ENCODE results near the gene MUC20.

MUC20 gene

DNA sequence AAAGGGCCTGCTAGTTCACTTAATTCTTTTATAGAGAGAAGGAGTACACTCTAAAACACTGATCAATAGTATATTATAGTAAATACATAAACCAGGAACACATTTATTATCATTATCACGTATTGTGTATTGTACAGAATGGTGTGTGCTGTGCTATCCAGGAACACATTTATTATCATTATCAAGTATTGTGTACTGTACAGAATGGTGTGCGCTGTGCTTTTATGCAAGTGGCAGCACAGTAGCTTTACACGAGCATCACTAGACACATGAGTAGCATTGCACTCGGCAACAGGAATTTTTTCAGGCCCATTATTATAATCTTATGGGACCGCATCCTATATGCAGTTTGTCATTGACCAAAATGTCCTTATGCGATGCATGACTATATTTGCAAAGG is 20.9 kb upstream of the MUC20 start:
- Histone ChIP-seq H3K9ac (ENCODE audit: low read length in 5 of 5) (no peak overlapping the region), H3K9me3 (ENCODE audit: control insufficient read depth in 5 of 5, low read length in 5 of 5) (no peaks in the 10 kb centered on the region), H3K4me3 (ENCODE audit: low read depth in 1 of 5, low read length in 5 of 5) (no peak overlapping the region), H3K27ac (ENCODE audit: low read depth, low read length) (no peak overlapping the region), H3K27me3 (ENCODE audit: control insufficient read depth in 5 of 5, insufficient read depth in 4 of 5, low read length in 5 of 5) (no peaks in the 10 kb centered on the region), H3K36me3 (ENCODE audit: control insufficient read depth in 5 of 5, insufficient read depth in 5 of 5, low read length in 5 of 5) (peaks cover 5 to 24% (median 8%) of the 10 kb centered on the region in 5 donors), H3K4me1 (ENCODE audit: control insufficient read depth in 5 of 5, insufficient read depth in 5 of 5, low read length in 5 of 5) (peaks cover 2 to 16% (median 13%) of the 10 kb centered on the region in 5 donors)

DNA sequence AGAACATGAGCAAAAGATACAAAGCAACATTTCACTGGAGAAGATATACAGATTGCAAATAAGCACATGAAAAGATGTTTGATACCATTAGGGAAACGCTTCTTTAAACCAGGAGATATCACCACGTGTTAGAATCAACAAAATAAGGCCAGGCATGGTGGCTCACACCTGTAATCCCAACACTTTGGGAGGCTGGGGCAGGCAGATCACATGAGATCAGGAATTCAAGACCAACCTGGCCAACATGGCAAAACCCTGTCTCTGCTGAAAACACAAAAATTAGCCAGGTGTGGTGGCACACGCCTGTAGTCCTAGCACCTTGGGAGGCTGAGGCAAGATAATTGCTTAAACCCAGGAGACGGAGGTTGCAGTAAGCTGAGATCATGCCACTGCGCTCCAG is 20.5 kb upstream of the MUC20 start:
- Histone ChIP-seq H3K36me3 (ENCODE audit: control insufficient read depth in 5 of 5, insufficient read depth in 5 of 5, low read length in 5 of 5) (peaks cover 5 to 22% (median 8%) of the 10 kb centered on the region in 5 donors), H3K4me1 (ENCODE audit: control insufficient read depth in 5 of 5, insufficient read depth in 5 of 5, low read length in 5 of 5) (peaks cover 2 to 16% (median 13%) of the 10 kb centered on the region in 5 donors), H3K9ac (ENCODE audit: low read length in 5 of 5) (no peak overlapping the region), H3K27me3 (ENCODE audit: control insufficient read depth in 5 of 5, insufficient read depth in 4 of 5, low read length in 5 of 5) (no peaks in the 10 kb centered on the region), H3K27ac (ENCODE audit: low read depth, low read length) (no peak overlapping the region), H3K9me3 (ENCODE audit: control insufficient read depth in 5 of 5, low read length in 5 of 5) (no peaks in the 10 kb centered on the region), H3K4me3 (ENCODE audit: low read depth in 1 of 5, low read length in 5 of 5) (no peak overlapping the region)

DNA sequence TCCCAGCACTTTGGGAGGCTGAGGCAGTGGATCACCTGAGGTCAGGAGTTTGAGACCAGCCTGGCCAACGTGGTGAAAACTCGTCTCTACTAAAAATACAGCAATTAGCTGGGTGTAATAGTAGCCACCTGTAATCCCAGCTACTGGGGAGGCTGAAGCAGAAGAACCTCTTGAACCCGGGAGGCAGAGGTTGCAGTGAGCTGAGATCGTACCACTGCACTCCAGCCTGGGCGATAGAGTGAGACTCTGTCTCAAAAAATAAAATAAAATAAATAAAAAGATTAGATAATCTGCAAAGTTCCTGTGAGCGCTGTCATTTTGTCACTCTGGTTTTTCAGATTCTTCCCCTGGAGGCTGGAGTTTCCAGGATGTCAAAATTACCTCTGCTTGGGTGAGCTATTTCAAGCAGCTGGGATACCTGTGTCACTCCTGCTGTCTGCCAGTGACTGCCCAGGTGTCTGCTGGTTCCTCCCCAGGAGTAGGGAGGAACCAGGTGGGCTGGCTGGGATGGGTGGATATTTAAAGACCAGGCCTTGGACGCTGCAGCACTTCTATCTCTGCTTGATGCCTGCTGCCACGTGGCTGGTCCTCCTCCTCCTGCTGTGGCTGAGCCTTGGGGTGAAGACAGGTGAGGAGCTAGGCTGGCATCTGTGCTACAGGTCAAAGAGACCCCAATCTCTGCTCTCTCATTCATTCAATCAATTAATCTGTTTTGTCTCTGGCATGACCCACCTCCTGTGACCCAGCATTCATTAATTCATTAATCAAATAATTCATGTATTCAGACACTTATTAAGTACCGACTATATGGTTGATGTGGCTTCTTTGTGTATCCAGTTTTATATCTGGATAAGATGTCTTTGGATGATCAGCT is 19.5 kb upstream of the MUC20 start:
- Histone ChIP-seq H3K4me1 (ENCODE audit: control insufficient read depth in 5 of 5, insufficient read depth in 5 of 5, low read length in 5 of 5) (peaks cover 2 to 16% (median 13%) of the 10 kb centered on the region in 5 donors), H3K4me3 (ENCODE audit: low read depth in 1 of 5, low read length in 5 of 5) (no peak overlapping the region), H3K9ac (ENCODE audit: low read length in 5 of 5) (no peak overlapping the region), H3K36me3 (ENCODE audit: control insufficient read depth in 5 of 5, insufficient read depth in 5 of 5, low read length in 5 of 5) (peaks cover 5 to 22% (median 7%) of the 10 kb centered on the region in 5 donors), H3K9me3 (ENCODE audit: control insufficient read depth in 5 of 5, low read length in 5 of 5) (no peaks in the 10 kb centered on the region), H3K27ac (ENCODE audit: low read depth, low read length) (no peak overlapping the region), H3K27me3 (ENCODE audit: control insufficient read depth in 5 of 5, insufficient read depth in 4 of 5, low read length in 5 of 5) (no peaks in the 10 kb centered on the region)

DNA sequence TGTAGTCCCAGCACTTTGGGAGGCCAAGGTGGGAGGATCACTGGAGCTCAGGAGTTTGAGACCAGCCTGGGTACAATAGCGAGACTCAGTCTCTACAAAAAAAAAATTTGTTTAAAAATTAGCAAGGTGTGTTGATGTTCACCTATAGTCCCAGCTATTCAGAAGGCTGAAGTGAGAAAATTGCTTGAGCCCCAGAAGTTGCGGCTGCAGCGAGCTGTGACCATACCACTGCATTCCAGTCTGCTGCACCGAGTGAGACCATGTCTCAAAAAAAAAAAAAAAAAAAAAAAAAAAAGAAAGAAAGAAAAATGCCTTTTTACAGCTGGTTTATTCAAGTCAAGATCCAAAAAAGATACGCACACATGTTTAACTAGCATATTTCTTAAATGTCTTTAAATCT is 17.0 kb upstream of the MUC20 start:
- Histone ChIP-seq H3K27me3 (ENCODE audit: control insufficient read depth in 5 of 5, insufficient read depth in 4 of 5, low read length in 5 of 5) (no peaks in the 10 kb centered on the region), H3K27ac (ENCODE audit: low read depth, low read length) (no peak overlapping the region), H3K9ac (ENCODE audit: low read length in 5 of 5) (no peak overlapping the region), H3K4me3 (ENCODE audit: low read depth in 1 of 5, low read length in 5 of 5) (no peak overlapping the region), H3K4me1 (ENCODE audit: control insufficient read depth in 5 of 5, insufficient read depth in 5 of 5, low read length in 5 of 5) (peaks cover 0 to 2% (median under 1%) of the 10 kb centered on the region in 5 donors), H3K36me3 (ENCODE audit: control insufficient read depth in 5 of 5, insufficient read depth in 5 of 5, low read length in 5 of 5) (peaks cover 5 to 18% (median 8%) of the 10 kb centered on the region in 5 donors), H3K9me3 (ENCODE audit: control insufficient read depth in 5 of 5, low read length in 5 of 5) (no peaks in the 10 kb centered on the region)

DNA sequence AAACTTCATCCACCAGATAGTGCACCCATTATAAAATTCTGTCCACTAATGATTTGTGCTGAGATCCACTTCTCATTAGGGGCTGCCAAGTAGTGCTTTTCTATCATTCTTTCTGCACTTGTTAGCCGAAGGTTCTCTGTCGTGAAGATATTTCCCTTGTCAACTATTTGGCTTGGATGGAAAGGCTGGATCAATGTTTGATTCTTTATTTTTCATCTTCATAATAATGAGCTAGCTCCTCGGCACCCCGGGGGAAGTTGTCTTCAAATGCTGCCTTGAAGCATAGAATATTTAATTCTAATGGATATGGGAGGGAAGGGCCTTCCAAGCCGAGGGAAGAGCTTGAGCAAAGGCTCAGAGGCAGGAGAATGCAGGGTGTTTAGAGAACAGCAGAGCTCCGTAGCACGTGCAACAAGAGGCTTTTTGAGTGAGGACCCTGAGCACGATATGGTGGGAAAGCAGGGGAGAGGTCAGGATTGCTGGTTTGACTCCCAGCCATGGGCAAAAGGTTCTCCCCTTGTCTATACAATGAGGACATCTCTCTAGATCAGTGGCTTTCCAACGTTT is 16.3 kb upstream of the MUC20 start:
- Histone ChIP-seq H3K9me3 (ENCODE audit: control insufficient read depth in 5 of 5, low read length in 5 of 5) (no peaks in the 10 kb centered on the region), H3K4me3 (ENCODE audit: low read depth in 1 of 5, low read length in 5 of 5) (no peak overlapping the region), H3K4me1 (ENCODE audit: control insufficient read depth in 5 of 5, insufficient read depth in 5 of 5, low read length in 5 of 5) (peaks cover 0 to 2% (median 0%) of the 10 kb centered on the region in 5 donors), H3K9ac (ENCODE audit: low read length in 5 of 5) (no peak overlapping the region), H3K27me3 (ENCODE audit: control insufficient read depth in 5 of 5, insufficient read depth in 4 of 5, low read length in 5 of 5) (no peaks in the 10 kb centered on the region), H3K36me3 (ENCODE audit: control insufficient read depth in 5 of 5, insufficient read depth in 5 of 5, low read length in 5 of 5) (peaks cover 7 to 22% (median 15%) of the 10 kb centered on the region in 5 donors), H3K27ac (ENCODE audit: low read depth, low read length) (no peak overlapping the region)

DNA sequence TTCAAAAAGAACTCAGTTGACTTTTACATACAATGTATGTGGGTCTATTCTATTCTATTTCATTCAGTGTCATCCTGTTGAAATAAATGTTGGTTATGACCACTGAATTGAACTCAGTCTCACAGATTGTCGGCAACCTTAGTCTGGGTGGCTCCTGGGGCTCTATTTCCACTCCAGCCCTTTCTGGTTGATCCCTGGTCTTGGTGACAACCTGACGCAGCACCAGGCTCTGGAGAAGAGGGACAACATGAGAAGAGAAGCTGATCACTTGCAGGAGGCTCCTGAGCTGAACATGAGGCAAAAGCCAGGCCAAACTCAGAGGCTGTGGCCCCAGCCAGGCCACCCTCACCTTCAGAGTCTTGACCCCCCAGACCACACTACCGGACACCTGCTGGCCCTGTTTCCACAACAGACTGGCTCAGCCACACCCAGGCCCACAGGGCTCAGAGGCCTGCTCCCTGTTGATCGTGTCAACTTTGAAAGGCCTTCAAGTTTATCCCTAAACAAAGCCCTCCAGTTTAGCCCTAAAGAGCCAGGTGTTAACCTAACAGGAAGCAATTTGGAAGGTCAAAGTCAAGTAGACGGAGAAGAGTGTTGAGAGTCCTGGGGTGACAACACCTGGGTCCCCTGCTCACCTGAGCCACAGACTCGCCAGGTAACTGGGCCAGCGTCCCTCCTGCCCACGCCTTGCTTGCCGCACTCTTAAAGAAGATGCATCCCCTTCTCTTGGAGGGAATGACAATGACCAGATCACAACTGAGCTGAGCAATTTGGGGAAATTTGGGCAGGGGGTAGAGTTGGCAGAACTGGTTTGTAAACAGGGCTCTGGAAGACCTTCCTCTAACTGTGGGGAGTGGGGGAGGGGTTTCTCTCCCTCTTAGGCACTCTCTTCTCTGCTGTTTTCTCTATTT is 15.4 kb upstream of the MUC20 start:
- Histone ChIP-seq H3K9ac (ENCODE audit: low read length in 5 of 5) (no peak overlapping the region), H3K4me3 (ENCODE audit: low read depth in 1 of 5, low read length in 5 of 5) (no peak overlapping the region), H3K27ac (ENCODE audit: low read depth, low read length) (no peak overlapping the region), H3K4me1 (ENCODE audit: control insufficient read depth in 5 of 5, insufficient read depth in 5 of 5, low read length in 5 of 5) (peaks cover 0 to 2% (median 0%) of the 10 kb centered on the region in 5 donors), H3K36me3 (ENCODE audit: control insufficient read depth in 5 of 5, insufficient read depth in 5 of 5, low read length in 5 of 5) (peaks cover 2 to 22% (median 21%) of the 10 kb centered on the region in 5 donors), H3K9me3 (ENCODE audit: control insufficient read depth in 5 of 5, low read length in 5 of 5) (no peaks in the 10 kb centered on the region), H3K27me3 (ENCODE audit: control insufficient read depth in 5 of 5, insufficient read depth in 4 of 5, low read length in 5 of 5) (no peaks in the 10 kb centered on the region)

DNA sequence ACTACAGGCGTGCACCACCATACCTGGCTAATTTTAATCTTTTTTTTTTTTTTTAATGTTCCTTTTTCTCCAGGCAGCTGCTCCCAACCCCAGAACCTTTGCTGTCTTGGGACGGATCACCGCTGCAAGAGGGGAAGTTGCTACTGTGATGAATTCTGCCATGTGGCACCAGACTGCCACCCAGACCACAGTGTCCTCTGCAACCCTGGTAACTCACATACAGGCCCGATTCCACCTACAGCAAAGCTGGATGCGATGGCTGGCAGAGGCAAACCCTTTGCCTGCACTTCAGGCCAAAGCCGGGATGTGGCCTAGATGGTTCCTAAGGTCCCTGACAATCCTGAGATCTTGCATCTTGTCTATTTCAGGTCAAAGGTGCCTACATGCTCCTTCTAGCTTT is 12.7 kb upstream of the MUC20 start:
- H3K4me1 ChIP-seq (ENCODE audit: control insufficient read depth in 5 of 5, insufficient read depth in 5 of 5, low read length in 5 of 5), result peaks cover 0 to 2% (median 0%) of the 10 kb centered on the region in 5 donors
- no peak overlapping the region for H3K9ac ChIP-seq (ENCODE audit: low read length in 5 of 5)
- H3K36me3 ChIP-seq (ENCODE audit: control insufficient read depth in 5 of 5, insufficient read depth in 5 of 5, low read length in 5 of 5), result peaks cover 5 to 39% (median 34%) of the 10 kb centered on the region in 5 donors
- H3K27me3 ChIP-seq (ENCODE audit: control insufficient read depth in 5 of 5, insufficient read depth in 4 of 5, low read length in 5 of 5), result no peaks in the 10 kb centered on the region
- H3K27ac ChIP-seq (ENCODE audit: low read depth, low read length), result no peak overlapping the region
- H3K4me3 ChIP-seq (ENCODE audit: low read depth in 1 of 5, low read length in 5 of 5), result no peak overlapping the region
- no peaks in the 10 kb centered on the region for H3K9me3 ChIP-seq (ENCODE audit: control insufficient read depth in 5 of 5, low read length in 5 of 5)

DNA sequence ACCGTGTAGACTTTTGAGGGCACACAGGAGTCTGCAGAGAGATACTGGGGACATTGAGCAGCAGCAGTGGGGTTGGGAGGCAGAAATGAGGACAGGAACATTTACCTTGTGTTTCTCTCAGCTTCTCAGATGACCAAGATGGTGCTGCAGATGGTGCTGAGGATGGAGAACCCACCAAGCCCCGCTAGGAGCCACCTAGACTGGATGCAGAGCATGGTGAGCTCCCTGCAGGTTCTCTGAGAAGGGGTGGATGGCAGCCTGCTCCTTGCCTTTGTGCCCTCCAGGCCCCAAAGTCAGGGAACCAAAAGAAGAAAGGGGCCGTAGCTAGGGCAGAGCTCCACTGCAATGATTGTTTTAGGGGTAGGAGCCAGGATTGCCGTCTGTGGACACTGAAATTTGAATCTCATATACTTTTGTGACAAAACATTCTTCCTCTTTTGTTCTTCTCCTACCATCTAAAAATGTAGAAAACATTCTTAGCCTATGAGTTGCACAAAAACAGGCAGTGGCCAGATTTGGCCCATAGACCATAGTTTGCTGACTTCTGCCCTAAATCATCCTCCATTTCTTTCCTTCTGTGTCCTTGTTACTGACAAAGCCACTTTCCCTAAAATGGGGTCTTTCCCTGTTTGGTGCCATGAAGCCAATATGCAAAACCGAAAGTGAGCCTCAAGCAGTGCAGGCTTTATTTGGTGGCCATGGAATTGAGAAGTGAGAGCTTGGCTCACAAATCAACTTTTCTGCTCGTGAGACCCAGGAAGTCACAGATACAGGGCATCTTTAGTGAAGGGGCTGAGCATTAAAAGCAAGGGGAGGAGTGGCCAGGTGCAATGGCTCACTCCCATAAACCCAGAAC is 11.9 kb upstream of the MUC20 start:
- H3K4me1 ChIP-seq (ENCODE audit: control insufficient read depth in 5 of 5, insufficient read depth in 5 of 5, low read length in 5 of 5), result peaks cover 0 to 2% (median 0%) of the 10 kb centered on the region in 5 donors
- no peaks in the 10 kb centered on the region for H3K9me3 ChIP-seq (ENCODE audit: control insufficient read depth in 5 of 5, low read length in 5 of 5)
- no peak overlapping the region for H3K27ac ChIP-seq (ENCODE audit: low read depth, low read length)
- H3K4me3 ChIP-seq (ENCODE audit: low read depth in 1 of 5, low read length in 5 of 5), result no peak overlapping the region
- H3K27me3 ChIP-seq (ENCODE audit: control insufficient read depth in 5 of 5, insufficient read depth in 4 of 5, low read length in 5 of 5), result no peaks in the 10 kb centered on the region
- no peak overlapping the region for H3K9ac ChIP-seq (ENCODE audit: low read length in 5 of 5)
- peaks cover 5 to 39% (median 34%) of the 10 kb centered on the region in 5 donors for H3K36me3 ChIP-seq (ENCODE audit: control insufficient read depth in 5 of 5, insufficient read depth in 5 of 5, low read length in 5 of 5)

DNA sequence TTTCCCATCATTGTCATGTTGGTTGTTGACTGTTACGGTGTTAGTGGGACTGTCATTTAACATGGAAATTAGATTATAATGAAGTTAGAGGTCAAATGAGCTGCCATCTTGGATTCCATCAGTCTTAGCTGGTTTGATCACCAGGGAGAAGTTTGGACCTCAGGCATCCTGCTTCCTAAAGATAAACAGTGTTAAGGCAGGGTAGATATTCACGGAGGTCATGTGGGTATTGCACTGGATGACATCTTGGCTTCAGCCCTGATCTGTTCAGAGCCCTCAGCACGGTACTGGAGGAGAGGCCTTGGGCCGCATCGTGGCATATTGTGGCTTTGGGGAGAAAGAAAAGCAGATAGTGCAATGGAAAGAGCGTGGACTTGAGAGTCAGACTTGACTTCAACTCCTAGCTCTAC is 11.1 kb upstream of the MUC20 start:
- peaks cover 0 to 5% (median 0%) of the 10 kb centered on the region in 5 donors for H3K4me1 ChIP-seq (ENCODE audit: control insufficient read depth in 5 of 5, insufficient read depth in 5 of 5, low read length in 5 of 5)
- no peaks in the 10 kb centered on the region for H3K27me3 ChIP-seq (ENCODE audit: control insufficient read depth in 5 of 5, insufficient read depth in 4 of 5, low read length in 5 of 5)
- no peak overlapping the region for H3K27ac ChIP-seq (ENCODE audit: low read depth, low read length)
- H3K9ac ChIP-seq (ENCODE audit: low read length in 5 of 5), result no peak overlapping the region
- H3K9me3 ChIP-seq (ENCODE audit: control insufficient read depth in 5 of 5, low read length in 5 of 5), result no peaks in the 10 kb centered on the region
- H3K36me3 ChIP-seq (ENCODE audit: control insufficient read depth in 5 of 5, insufficient read depth in 5 of 5, low read length in 5 of 5), result peaks cover 5 to 44% (median 40%) of the 10 kb centered on the region in 5 donors
- no peak overlapping the region for H3K4me3 ChIP-seq (ENCODE audit: low read depth in 1 of 5, low read length in 5 of 5)
